ENCODE measurements around the gene ABCB6.

ABCB6 gene

DNA sequence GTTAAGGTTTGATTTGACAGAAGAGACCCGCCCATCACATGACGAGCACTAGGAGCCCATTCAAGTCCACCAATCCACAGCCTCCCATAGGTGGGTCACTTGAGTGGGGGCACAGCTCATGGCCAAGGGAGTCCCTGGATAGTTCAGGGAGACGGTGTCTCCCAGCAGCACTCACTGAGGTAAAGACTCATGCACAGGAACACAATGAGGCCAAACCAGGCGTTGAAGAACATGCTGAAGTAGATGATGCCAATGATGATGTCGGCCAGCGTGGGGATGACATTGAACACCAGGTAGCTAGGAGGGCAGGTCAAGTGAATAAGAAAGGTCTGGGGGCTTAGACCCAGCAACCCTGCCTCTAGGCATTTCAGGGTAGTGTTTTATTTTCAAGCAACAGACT is 4.0 kb downstream of the ABCB6 start:
- no peaks in the 10 kb centered on the region for H3K79me2 ChIP-seq (ENCODE audit: insufficient read depth, low read length)
- no peaks in the 10 kb centered on the region for H3K9me3 ChIP-seq (ENCODE audit: insufficient read depth, low read length, severe bottlenecking)
- DNase-seq (no peak), ATAC-seq (ENCODE audit: insufficient read depth, low read depth) (no peak)
- peaks cover 12% of the 10 kb centered on the region for H3K4me1 ChIP-seq (ENCODE audit: insufficient read depth, low read length)
- no peaks in the 10 kb centered on the region for H3K27me3 ChIP-seq (ENCODE audit: insufficient read depth, low read length, poor library complexity)
- no peak overlapping the region for H3K9ac ChIP-seq (ENCODE audit: low read depth, low read length)
- peaks cover 47% of the 10 kb centered on the region for H3K36me3 ChIP-seq (ENCODE audit: insufficient read depth, low read length)
- H3K4me3 ChIP-seq (ENCODE audit: low read depth in 1 of 2, low read length in 2 of 2), result no peak overlapping the region
- no peak overlapping the region for H3K27ac ChIP-seq (ENCODE audit: low read length)
- no peak overlapping the region for H3K4me2 ChIP-seq (ENCODE audit: insufficient read depth, low read length)
- no peak for TF ChIP-seq EZH2 (IDR thresholded peaks at IDR 0.05; ENCODE audit: borderline replicate concordance, low read depth, low read length, severe bottlenecking)
- TF ChIP-seq, protein P1, sequence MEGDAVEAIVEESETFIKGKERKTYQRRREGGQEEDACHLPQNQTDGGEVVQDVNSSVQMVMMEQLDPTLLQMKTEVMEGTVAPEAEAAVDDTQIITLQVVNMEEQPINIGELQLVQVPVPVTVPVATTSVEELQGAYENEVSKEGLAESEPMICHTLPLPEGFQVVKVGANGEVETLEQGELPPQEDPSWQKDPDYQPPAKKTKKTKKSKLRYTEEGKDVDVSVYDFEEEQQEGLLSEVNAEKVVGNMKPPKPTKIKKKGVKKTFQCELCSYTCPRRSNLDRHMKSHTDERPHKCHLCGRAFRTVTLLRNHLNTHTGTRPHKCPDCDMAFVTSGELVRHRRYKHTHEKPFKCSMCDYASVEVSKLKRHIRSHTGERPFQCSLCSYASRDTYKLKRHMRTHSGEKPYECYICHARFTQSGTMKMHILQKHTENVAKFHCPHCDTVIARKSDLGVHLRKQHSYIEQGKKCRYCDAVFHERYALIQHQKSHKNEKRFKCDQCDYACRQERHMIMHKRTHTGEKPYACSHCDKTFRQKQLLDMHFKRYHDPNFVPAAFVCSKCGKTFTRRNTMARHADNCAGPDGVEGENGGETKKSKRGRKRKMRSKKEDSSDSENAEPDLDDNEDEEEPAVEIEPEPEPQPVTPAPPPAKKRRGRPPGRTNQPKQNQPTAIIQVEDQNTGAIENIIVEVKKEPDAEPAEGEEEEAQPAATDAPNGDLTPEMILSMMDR (IDR thresholded peaks at IDR 0.05; ENCODE audit: borderline replicate concordance, extremely low read depth, low read length, poor library complexity, severe bottlenecking), result no peak
- H2AFZ ChIP-seq (ENCODE audit: low read depth, low read length), result no peak overlapping the region
- H4K20me1 ChIP-seq (ENCODE audit: insufficient read depth, low read length), result no peaks in the 10 kb centered on the region; the same call in 1 of the 2 replicates

GRCh38 chr2:219214141-219214540 is 4.6 kb downstream of the ABCB6 start:
- no peak for DNase-seq
- no peak overlapping the region for H3K27ac ChIP-seq (ENCODE audit: low read length)
- H3K4me3 ChIP-seq (ENCODE audit: low read depth in 1 of 2, low read length in 2 of 2), result no peak overlapping the region
- peaks cover under 1% of the 10 kb centered on the region; the same call in 1 of the 2 replicates for H4K20me1 ChIP-seq (ENCODE audit: insufficient read depth, low read length)
- no peak overlapping the region for H3K9ac ChIP-seq (ENCODE audit: low read depth, low read length)
- H3K9me3 ChIP-seq (ENCODE audit: insufficient read depth, low read length, severe bottlenecking), result no peaks in the 10 kb centered on the region
- no peak overlapping the region for H2AFZ ChIP-seq (ENCODE audit: low read depth, low read length)
- H3K27me3 ChIP-seq (ENCODE audit: insufficient read depth, low read length, poor library complexity), result no peaks in the 10 kb centered on the region
- no peaks in the 10 kb centered on the region for H3K79me2 ChIP-seq (ENCODE audit: insufficient read depth, low read length)
- ATAC-seq (ENCODE audit: insufficient read depth, low read depth), result no peak
- H3K36me3 ChIP-seq (ENCODE audit: insufficient read depth, low read length), result peaks cover 46% of the 10 kb centered on the region
- no peak overlapping the region for H3K4me2 ChIP-seq (ENCODE audit: insufficient read depth, low read length)
- peaks cover 12% of the 10 kb centered on the region for H3K4me1 ChIP-seq (ENCODE audit: insufficient read depth, low read length)
- TF ChIP-seq, protein P1 (IDR thresholded peaks at IDR 0.05; ENCODE audit: borderline replicate concordance, extremely low read depth, low read length, poor library complexity, severe bottlenecking), result no peak
- no peak for TF ChIP-seq EZH2 (IDR thresholded peaks at IDR 0.05; ENCODE audit: borderline replicate concordance, low read depth, low read length, severe bottlenecking)

- Histone ChIP-seq H3K9ac (ENCODE audit: low read depth, low read length) (no peak overlapping the region), H3K79me2 (ENCODE audit: insufficient read depth, low read length) (no peaks in the 10 kb centered on the region), H3K4me1 (ENCODE audit: insufficient read depth, low read length) (peaks cover 13% of the 10 kb centered on the region), H3K36me3 (ENCODE audit: insufficient read depth, low read length) (peaks cover 47% of the 10 kb centered on the region), H4K20me1 (ENCODE audit: insufficient read depth, low read length) (0 out of 2 replicates have a peak, but pooled peaks cover 3% of the 10 kb centered on the region), H3K9me3 (ENCODE audit: insufficient read depth, low read length, severe bottlenecking) (no peaks in the 10 kb centered on the region), H3K4me2 (ENCODE audit: insufficient read depth, low read length) (no peak overlapping the region), H3K27me3 (ENCODE audit: insufficient read depth, low read length, poor library complexity) (no peaks in the 10 kb centered on the region), H3K27ac (ENCODE audit: low read length) (no peak overlapping the region), H3K4me3 (ENCODE audit: low read depth in 1 of 2, low read length in 2 of 2) (no peak overlapping the region), H2AFZ (ENCODE audit: low read depth, low read length) (no peak overlapping the region)
- DNase-seq, result no peak
- ATAC-seq (ENCODE audit: insufficient read depth, low read depth), result no peak
- TF ChIP-seq EZH2 (IDR thresholded peaks at IDR 0.05; ENCODE audit: borderline replicate concordance, low read depth, low read length, severe bottlenecking), result no peak
- TF ChIP-seq, protein P1 (IDR thresholded peaks at IDR 0.05; ENCODE audit: borderline replicate concordance, extremely low read depth, low read length, poor library complexity, severe bottlenecking), result no peak
Observed at GRCh38 chr2:219213486-219214071, 5.2 kb downstream of the ABCB6 start.

Data from DND-41 (cell line).